ENCODE data around the gene ADAMTS2. TPM values are rescaled to one million over a fixed set of nuclear protein-coding genes. Genes with fewer than 3 reads are reported as not detected.

Gene ADAMTS2
- total and polyA plus RNA-seq, 2 of the 4 experiments (the other 2 are of a cell fraction): 19.0 to 58.8 TPM

DNA sequence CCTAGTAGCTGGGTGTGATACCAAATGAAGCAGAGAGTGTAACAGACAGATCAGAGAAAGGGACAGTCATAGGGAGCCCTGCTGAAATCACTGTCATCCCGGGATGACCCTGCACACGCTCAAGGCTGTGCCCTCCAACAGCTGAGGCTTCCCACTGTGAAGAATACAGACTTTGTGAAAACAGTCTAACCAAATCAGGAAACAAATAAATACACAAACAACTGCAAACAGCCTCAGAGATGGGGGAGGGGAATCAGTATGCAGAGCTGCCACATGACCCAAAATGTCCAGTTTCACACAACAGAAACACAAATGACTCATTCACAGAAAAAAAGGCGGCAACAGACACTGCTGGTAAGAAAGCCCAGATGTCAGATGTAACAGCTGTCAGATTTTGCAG is 101.9 kb downstream of the ADAMTS2 start:
- POLR2A ChIA-PET (ENCODE audit: unreplicated experiment): no interaction called here
- CTCF ChIA-PET: no interaction called here

More for the DNA sequence above, 101.9 kb downstream of the ADAMTS2 start:
- H3K79me1 ChIP-seq (ENCODE audit: low read depth in 1 of 2, low read length in 2 of 2): peaks cover 30 to 50% of the 10 kb centered on the region in 2 experiments
- H3K27me3 ChIP-seq (ENCODE audit: control insufficient read depth, insufficient read depth, low read length): no peaks in the 10 kb centered on the region
- no peak overlapping the region for H2AK9ac ChIP-seq (replicated peaks; ENCODE audit: low read depth, low read length, poor library complexity)
- no peak overlapping the region for H2BK20ac ChIP-seq (ENCODE audit: low read depth, low read length)
- H3K27ac ChIP-seq (ENCODE audit: insufficient read depth, low read length): peak overlapping the region; percentile 34; the same call in 1 of the 2 replicates
- DNase-seq (peak; percentile 76), ATAC-seq (ENCODE audit: low read depth) (peak; percentile 66)
- H3K9ac ChIP-seq (ENCODE audit: low read depth, low read length): no peak overlapping the region
- H3K36me3 ChIP-seq (ENCODE audit: control insufficient read depth, insufficient read depth, low read length): 0 out of 2 replicates have a peak, but pooled peaks cover 1% of the 10 kb centered on the region
- no peak overlapping the region for H4K91ac ChIP-seq (ENCODE audit: insufficient read depth, low read depth, low read length)
- no peak overlapping the region for H3K4me3 ChIP-seq (ENCODE audit: insufficient read depth, low read depth, low read length)
- no TSS peak for BruUV-seq (replicated peaks)
- dilution Hi-C loops (cut with HindIII; ENCODE audit: low sequenced_read_pairs, unreplicated experiment): no loop called here
- peaks cover 3% of the 10 kb centered on the region for H3K4me1 ChIP-seq (ENCODE audit: control insufficient read depth, insufficient read depth, low read length)
- H4K20me1 ChIP-seq (ENCODE audit: insufficient read depth, low read length): peaks cover 5% of the 10 kb centered on the region; the same call in 1 of the 2 replicates
- H2AFZ ChIP-seq (replicated peaks; ENCODE audit: low read length, poor library complexity): no peak overlapping the region
- H2BK15ac ChIP-seq (ENCODE audit: low read depth, low read length): no peak overlapping the region
- no peak overlapping the region for H3K4ac ChIP-seq (ENCODE audit: low read depth, low read length)
- no peak overlapping the region for H4K5ac ChIP-seq (ENCODE audit: low read depth, low read length)
- peak overlapping the region; percentile 46; the same call in 1 of the 2 replicates for H3K4me2 ChIP-seq (ENCODE audit: low read depth, low read length)
- no peak overlapping the region for H4K8ac ChIP-seq (ENCODE audit: low read depth in 2 of 2, low read length in 2 of 2)
- no peak for TF ChIP-seq MAZ (IDR thresholded peaks at IDR 0.05; ENCODE audit: borderline replicate concordance, low read depth, low read length)
- no peak for TF ChIP-seq SMC3 (IDR thresholded peaks at IDR 0.05; ENCODE audit: low read depth, low read length)
- TF ChIP-seq, protein P1, sequence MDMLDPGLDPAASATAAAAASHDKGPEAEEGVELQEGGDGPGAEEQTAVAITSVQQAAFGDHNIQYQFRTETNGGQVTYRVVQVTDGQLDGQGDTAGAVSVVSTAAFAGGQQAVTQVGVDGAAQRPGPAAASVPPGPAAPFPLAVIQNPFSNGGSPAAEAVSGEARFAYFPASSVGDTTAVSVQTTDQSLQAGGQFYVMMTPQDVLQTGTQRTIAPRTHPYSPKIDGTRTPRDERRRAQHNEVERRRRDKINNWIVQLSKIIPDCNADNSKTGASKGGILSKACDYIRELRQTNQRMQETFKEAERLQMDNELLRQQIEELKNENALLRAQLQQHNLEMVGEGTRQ (IDR thresholded peaks at IDR 0.05; ENCODE audit: low read depth, low read length): peak; percentile 75
- TF ChIP-seq FOS (IDR thresholded peaks at IDR 0.05; ENCODE audit: low read depth, low read length): peak; percentile 55; the same call in 1 of the 2 replicates
- no CpG with 5 or more reads among the region's 3 CpGs for WGBS, 2 experiments (ENCODE audit: extremely low coverage in 2 of 2, insufficient read length in 1 of 2)
- H3K56ac ChIP-seq (ENCODE audit: extremely low read depth, insufficient read depth, low read length): no peak overlapping the region
- no peak overlapping the region for H3K14ac ChIP-seq (replicated peaks; ENCODE audit: low read depth, low read length)
- H2AK5ac ChIP-seq (ENCODE audit: low read depth, low read length): no peak overlapping the region
- no peak overlapping the region for H3K23ac ChIP-seq (ENCODE audit: low read depth, low read length)
- H3K9me1 ChIP-seq (ENCODE audit: insufficient read depth, low read length): no peaks in the 10 kb centered on the region
- intact Hi-C loops (cut with micrococcal nuclease): no loop called here
- in situ Hi-C loops (cut with MboI; ENCODE audit: low sequenced_read_pairs): no loop called here
- H3K18ac ChIP-seq (ENCODE audit: low read depth, low read length): no peak overlapping the region; the same call in 1 of the 2 replicates
- no peak overlapping the region for H2BK5ac ChIP-seq (ENCODE audit: low read depth, low read length, poor library complexity, severe bottlenecking)
- H3K9me3 ChIP-seq (ENCODE audit: control insufficient read depth, insufficient read depth, low read length): peaks cover 2% of the 10 kb centered on the region; the same call in 1 of the 2 replicates
- no peak overlapping the region for H2BK120ac ChIP-seq (ENCODE audit: low read depth, low read length)
